SK-N-SH treated with all-trans-retinoic acid at 6 μM for 48 hours (cell line): ENCODE measurements around the gene EDEM1.

Experiments
- ATAC-seq: fragments of 200-7000 bp; cut with Tn5 transposase; 3 replicates; pipeline ENCODE4 v1.9.1; 2020; ENCODE audit warnings: mild to moderate bottlenecking, moderate library complexity
- ARNTL ChIP-seq: fragments of 450-650 bp; formaldehyde crosslinking; IDR thresholded peaks from 2 replicates; pipeline ENCODE4 v1.5.0; 2020; ENCODE audit warnings: low read depth, mild to moderate bottlenecking, moderate library complexity, borderline replicate concordance
- BACH2 ChIP-seq: fragments of 250-450 bp; sonication (Bioruptor Pico); IDR thresholded peaks from 2 replicates; pipeline ENCODE4 v1.9.0; 2021; ENCODE audit warnings: mild to moderate bottlenecking, borderline replicate concordance
- CSDC2 ChIP-seq: fragments of 250-450 bp; sonication (Bioruptor Pico); IDR thresholded peaks from 2 replicates; pipeline ENCODE4 v1.5.0; 2020; ENCODE audit warnings: mild to moderate bottlenecking, moderate library complexity
- CSRNP3 ChIP-seq: fragments of 250-450 bp; sonication (Bioruptor Pico); IDR thresholded peaks from 2 replicates; pipeline ENCODE4 v1.5.1; 2021; ENCODE audit warnings: mild to moderate bottlenecking, moderate library complexity
- GLIS3 ChIP-seq: fragments of 250-450 bp; sonication (Bioruptor Pico); IDR thresholded peaks from 2 replicates; pipeline ENCODE4 v1.5.0; 2020; ENCODE audit warnings: mild to moderate bottlenecking, moderate library complexity
- ISL1 ChIP-seq: fragments of 250-450 bp; sonication (Bioruptor Pico); IDR thresholded peaks from 2 replicates; pipeline ENCODE4 v2.1.2; 2022; ENCODE audit warnings: mild to moderate bottlenecking, moderate library complexity
- OSR1 ChIP-seq: fragments of 250-450 bp; sonication (Bioruptor Pico); IDR thresholded peaks from 2 replicates; pipeline ENCODE4 v1.8.0; 2022; ENCODE audit warnings: moderate library complexity, mild to moderate bottlenecking, inconsistent platforms
- PATZ1 ChIP-seq: fragments of 250-450 bp; sonication (Bioruptor Pico); IDR thresholded peaks from 2 replicates; pipeline ENCODE4 v1.8.0; 2020; ENCODE audit warnings: mild to moderate bottlenecking, moderate library complexity, borderline replicate concordance
- POU6F1 ChIP-seq: fragments of 250-450 bp; sonication (Bioruptor Pico); IDR thresholded peaks from 2 replicates; pipeline ENCODE4 v1.8.0; 2021; ENCODE audit warnings: low read depth, mild to moderate bottlenecking, moderate library complexity, borderline replicate concordance
- PPARA ChIP-seq: fragments of 250-450 bp; sonication (Bioruptor Pico); IDR thresholded peaks from 2 replicates; pipeline ENCODE4 v1.5.0; 2020; ENCODE audit warnings: mild to moderate bottlenecking, borderline replicate concordance
- RARB ChIP-seq: fragments of 250-450 bp; sonication (Bioruptor Pico); IDR thresholded peaks from 2 replicates; pipeline ENCODE4 v1.8.0; 2021; ENCODE audit warnings: mild to moderate bottlenecking, moderate library complexity
- SNAI2 ChIP-seq: fragments of 250-450 bp; sonication (Bioruptor Pico); IDR thresholded peaks from 2 replicates; pipeline ENCODE4 v1.5.0; 2020; ENCODE audit warnings: mild to moderate bottlenecking, moderate library complexity
- TCF4 ChIP-seq: fragments of 250-450 bp; sonication (Bioruptor Pico); IDR thresholded peaks from 2 replicates; pipeline ENCODE4 v1.8.0; 2021; ENCODE audit warnings: mild to moderate bottlenecking, moderate library complexity, borderline replicate concordance
- TOX ChIP-seq: fragments of 250-450 bp; sonication (Bioruptor Pico); IDR thresholded peaks from 2 replicates; pipeline ENCODE4 v1.8.0; 2021; ENCODE audit warnings: mild to moderate bottlenecking, moderate library complexity, borderline replicate concordance
- TSHZ2 ChIP-seq: fragments of 250-450 bp; sonication (Bioruptor Pico); IDR thresholded peaks from 2 replicates; pipeline ENCODE4 v1.5.0; 2020; ENCODE audit warnings: mild to moderate bottlenecking, moderate library complexity
- ZC3H10 ChIP-seq: fragments of 250-450 bp; sonication (Bioruptor Pico); IDR thresholded peaks from 2 replicates; pipeline ENCODE4 v1.5.1; 2021; ENCODE audit warnings: mild to moderate bottlenecking, moderate library complexity
- ZFP3 ChIP-seq: fragments of 250-450 bp; sonication (Bioruptor Pico); IDR thresholded peaks from 2 replicates; pipeline ENCODE4 v1.5.0; 2020; ENCODE audit warnings: mild to moderate bottlenecking, moderate library complexity
- ZFP30 ChIP-seq: fragments of 450-650 bp; formaldehyde crosslinking; IDR thresholded peaks from 2 replicates; pipeline ENCODE4 v1.5.0; 2022; ENCODE audit warnings: mild to moderate bottlenecking, moderate library complexity
- ZNF565 ChIP-seq: fragments of 450-650 bp; formaldehyde crosslinking; conservative IDR thresholded peaks from 2 replicates; pipeline ENCODE4 v1.5.0; 2020; ENCODE audit warnings: low read depth, mild to moderate bottlenecking, moderate library complexity
- ZNF70 ChIP-seq: fragments of 450-650 bp; formaldehyde crosslinking; IDR thresholded peaks from 2 replicates; pipeline ENCODE4 v1.5.0; 2020; ENCODE audit warnings: mild to moderate bottlenecking, moderate library complexity
- ZNF8 ChIP-seq: fragments of 450-650 bp; formaldehyde crosslinking; IDR thresholded peaks from 2 replicates; pipeline ENCODE4 v1.5.0; 2020; ENCODE audit warnings: mild to moderate bottlenecking, moderate library complexity

EDEM1 gene

GRCh38 chr3:5186858-5187155, 700 bp upstream of the EDEM1 start:
- TF ChIP-seq TCF4 (CRISPR knock-in tag), result no peak
- TF ChIP-seq ISL1 (CRISPR knock-in tag), result no peak
- no peak for TF ChIP-seq GLIS3
- no peak for TF ChIP-seq PPARA
- TF ChIP-seq BACH2 (CRISPR knock-in tag), result no peak
- TF ChIP-seq CSDC2 (CRISPR knock-in tag), result no peak
- TF ChIP-seq PATZ1 (CRISPR knock-in tag), result no peak
- no peak for TF ChIP-seq ZFP30 (CRISPR knock-in tag)
- no peak for TF ChIP-seq CSRNP3 (CRISPR knock-in tag)
- no peak for TF ChIP-seq ZNF8 (CRISPR knock-in tag)
- TF ChIP-seq ZFP3 (CRISPR knock-in tag), result no peak
- no peak for TF ChIP-seq SNAI2 (CRISPR knock-in tag)
- no peak for TF ChIP-seq RARB
- TF ChIP-seq ARNTL (CRISPR knock-in tag), result no peak
- no peak for TF ChIP-seq ZC3H10
- no peak for ATAC-seq

- ATAC-seq, result peak; percentile 57
- TF ChIP-seq OSR1 (CRISPR knock-in tag) (no peak), ZFP30 (CRISPR knock-in tag) (no peak), SNAI2 (CRISPR knock-in tag) (no peak), ZNF70 (no peak), GLIS3 (no peak), ZFP3 (CRISPR knock-in tag) (no peak), TCF4 (CRISPR knock-in tag) (no peak), BACH2 (CRISPR knock-in tag) (no peak), CSDC2 (CRISPR knock-in tag) (no peak), ZNF565 (CRISPR knock-in tag) (no peak), TSHZ2 (no peak), CSRNP3 (CRISPR knock-in tag) (no peak), RARB (no peak), ARNTL (CRISPR knock-in tag) (no peak), POU6F1 (CRISPR knock-in tag) (no peak), TOX (CRISPR knock-in tag) (no peak)
Measured at GRCh38 chr3:5187920-5188418, 462 bp downstream of the EDEM1 start.
